CD4-positive, CD25-positive, alpha-beta regulatory T cell (primary cell): ENCODE measurements around the gene BRD8. TPM values are rescaled to one million over a fixed set of nuclear protein-coding genes. Genes with fewer than 3 reads are reported as not detected.
A peak's percentile ranks its signal among the peaks of the same experiment; 100 is the strongest.

Experiments
- ATAC-seq, 2 donors: fragments of 150-1000 bp; cut with Tn5 transposase; one replicate each; pipeline ENCODE4 v1.10.0; 2021; ENCODE audit warnings: low read depth in 2 of 2, moderate number of reproducible peaks in 2 of 2, moderate library complexity in 1 of 2
- DNase-seq, 3 donors: peaks; one replicate each; pipeline versions ENCODE4 v3.0.0 to v3.0.0-alpha.2; 2012 to 2022; ENCODE audit warnings: mixed read lengths in 1 of 3
- H3K27ac ChIP-seq: one replicate; pipeline ENCODE4 v1.7.0; 2013; ENCODE audit warnings: mild to moderate bottlenecking, low read length; ENCODE audit not compliant: insufficient read depth, poor library complexity, severe bottlenecking
- H3K27me3 ChIP-seq: one replicate; pipeline ENCODE4 v1.7.0; 2013; ENCODE audit warnings: low read length; ENCODE audit not compliant: control insufficient read depth, insufficient read depth
- H3K36me3 ChIP-seq: one replicate; pipeline ENCODE4 v1.7.0; 2013; ENCODE audit warnings: mild to moderate bottlenecking, low read length, moderate library complexity; ENCODE audit not compliant: control insufficient read depth, insufficient read depth
- H3K4me1 ChIP-seq: 2 replicates; pipeline ENCODE4 v1.7.0; 2013; ENCODE audit warnings: mild to moderate bottlenecking, low read length; ENCODE audit not compliant: insufficient read depth, control insufficient read depth, poor library complexity, severe bottlenecking
- H3K4me3 ChIP-seq: one replicate; pipeline ENCODE4 v1.7.0; 2013; ENCODE audit warnings: low read depth, mild to moderate bottlenecking, low read length, moderate library complexity
- H3K9me3 ChIP-seq, 2 experiments: 1 replicate in 1 of 2; 2 replicates in 1 of 2; pipeline ENCODE4 v1.7.0; 2013; ENCODE audit warnings: low read length in 2 of 2, mild to moderate bottlenecking in 1 of 2, moderate library complexity in 1 of 2; ENCODE audit not compliant: control insufficient read depth in 2 of 2
- H3K27ac Mint-ChIP-seq, 3 donors: one replicate each; pipeline ENCODE4 v1.8.0; 2020 to 2022; ENCODE audit warnings: mild to moderate bottlenecking in 3 of 3, mixed read lengths in 3 of 3, moderate library complexity in 2 of 3
- H3K27me3 Mint-ChIP-seq: one replicate; pipeline ENCODE4 v1.8.0; 2022; ENCODE audit warnings: mild to moderate bottlenecking, mixed read lengths
- H3K36me3 Mint-ChIP-seq: one replicate; pipeline ENCODE4 v1.8.0; 2020; ENCODE audit warnings: mixed read lengths
- H3K4me1 Mint-ChIP-seq, 4 donors: one replicate each; pipeline ENCODE4 v1.8.0; 2020 to 2022; ENCODE audit warnings: mixed read lengths in 4 of 4, mild to moderate bottlenecking in 1 of 4
- H3K4me3 Mint-ChIP-seq, 4 donors: one replicate each; pipeline ENCODE4 v1.8.0; 2020 to 2022; ENCODE audit warnings: mild to moderate bottlenecking in 4 of 4, mixed read lengths in 4 of 4, moderate library complexity in 3 of 4
- H3K9me3 Mint-ChIP-seq, 7 donors: one replicate each; pipeline ENCODE4 v1.8.0; 2020 to 2022; ENCODE audit warnings: mixed read lengths in 7 of 7, mild to moderate bottlenecking in 3 of 7, moderate library complexity in 2 of 7
- polyA plus RNA-seq, 4 donors: library from polyadenylated mRNA; unstranded; fragments of 300-500 nt; fragmentation: Illumina TruSeq; gene quantifications; one replicate each; pipeline ENCODE4 v1.2.3, GENCODE V29; 2021
- total RNA-seq: library from RNA; stranded (reverse); gene quantifications from one replicate; pipeline ENCODE4 v1.2.3, GENCODE V29; 2022

BRD8 gene
- total and polyA plus RNA-seq, 5 donors from 2014 or later, result 19.5 to 32.9 (median 20.9) TPM

DNA sequence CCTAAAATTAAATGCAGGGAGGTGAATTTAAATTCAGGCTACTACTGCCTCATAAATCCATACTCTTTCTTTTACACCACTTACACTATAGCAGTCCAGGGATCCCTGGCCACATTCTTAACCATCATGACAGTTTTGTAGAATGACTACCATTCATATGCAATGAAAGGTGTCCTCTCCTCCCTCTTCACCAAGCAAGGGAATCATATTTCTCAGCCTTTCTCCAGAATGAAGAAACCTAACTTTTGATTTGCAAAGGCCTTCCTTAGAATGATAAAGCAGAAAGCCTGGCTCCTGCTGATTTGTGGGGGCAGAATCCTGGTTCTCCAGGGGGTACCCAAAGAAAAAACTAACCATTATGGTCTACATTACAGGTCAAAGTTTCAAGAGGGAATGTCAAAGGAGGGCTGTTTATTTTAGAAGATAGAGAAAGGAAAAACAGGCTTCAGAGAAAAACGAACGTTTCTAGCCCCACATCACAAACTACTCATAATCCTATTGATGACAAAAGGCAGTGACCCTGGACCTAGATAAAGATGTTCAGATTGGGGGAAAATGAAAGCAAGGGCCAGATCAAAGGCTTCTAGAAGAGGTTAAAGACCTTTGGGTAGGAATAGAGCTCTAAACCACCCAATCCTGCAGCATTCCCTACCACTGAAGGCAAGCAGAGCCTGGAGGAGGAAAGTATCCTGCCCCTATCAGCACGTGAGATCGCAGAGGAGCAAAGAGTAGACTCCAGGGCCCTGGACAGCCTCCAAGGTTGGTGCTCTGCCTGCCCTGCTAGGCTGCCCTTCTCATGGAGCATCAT is 83.1 kb downstream of the BRD8 start:
- Histone ChIP-seq H3K4me1 (no peaks in the 10 kb centered on the region), H3K4me3 (no peak overlapping the region), H3K27me3 (peaks cover 3% of the 10 kb centered on the region), H3K9me3 (no peaks in the 10 kb centered on the region), H3K27ac (no peak overlapping the region), H3K36me3 (no peaks in the 10 kb centered on the region)
- H3K27me3 Mint-ChIP-seq, result peaks cover 24% of the 10 kb centered on the region
- DNase-seq (no peak), ATAC-seq (no peak)
- H3K4me1 Mint-ChIP-seq, result peaks cover 0 to 20% (median 2%) of the 10 kb centered on the region in 4 donors
- peak overlapping the region in 1 of 3 donors; percentile 61 for H3K27ac Mint-ChIP-seq
- H3K9me3 Mint-ChIP-seq, result no peaks in the 10 kb centered on the region
- H3K4me3 Mint-ChIP-seq, result no peak overlapping the region
- H3K36me3 Mint-ChIP-seq, result no peaks in the 10 kb centered on the region

DNA sequence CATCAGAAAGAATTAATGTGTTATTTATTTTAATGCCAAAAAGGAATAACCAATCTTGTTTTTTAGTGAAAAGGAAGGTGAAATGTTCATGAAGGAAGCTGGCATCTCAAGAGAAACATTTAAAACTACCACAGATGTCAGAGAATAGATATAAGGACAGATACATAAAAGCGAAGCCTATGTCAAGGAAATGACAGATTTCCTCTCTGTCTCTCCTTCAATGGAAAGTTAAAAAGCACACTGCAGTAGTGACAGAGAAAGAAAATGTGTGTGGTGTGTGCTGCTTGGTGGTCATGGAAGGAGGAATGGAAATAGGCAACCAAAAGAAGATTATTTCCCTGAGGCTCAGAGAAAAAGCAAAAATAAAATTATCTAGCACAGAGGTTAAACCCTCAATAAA is 85.4 kb downstream of the BRD8 start:
- Histone ChIP-seq H3K27me3 (peaks cover 3% of the 10 kb centered on the region), H3K36me3 (no peaks in the 10 kb centered on the region), H3K4me3 (no peak overlapping the region), H3K4me1 (no peaks in the 10 kb centered on the region), H3K27ac (no peak overlapping the region), H3K9me3 (no peaks in the 10 kb centered on the region)
- Mint-ChIP-seq H3K9me3 (no peaks in the 10 kb centered on the region), H3K36me3 (no peaks in the 10 kb centered on the region), H3K4me1 (peaks cover 0 to 20% (median 2%) of the 10 kb centered on the region in 4 donors), H3K4me3 (no peak overlapping the region), H3K27ac (peak overlapping the region in 2 of 3 donors; percentile 7 to 33), H3K27me3 (peaks cover 34% of the 10 kb centered on the region)
- DNase-seq (no peak), ATAC-seq (no peak)

DNA sequence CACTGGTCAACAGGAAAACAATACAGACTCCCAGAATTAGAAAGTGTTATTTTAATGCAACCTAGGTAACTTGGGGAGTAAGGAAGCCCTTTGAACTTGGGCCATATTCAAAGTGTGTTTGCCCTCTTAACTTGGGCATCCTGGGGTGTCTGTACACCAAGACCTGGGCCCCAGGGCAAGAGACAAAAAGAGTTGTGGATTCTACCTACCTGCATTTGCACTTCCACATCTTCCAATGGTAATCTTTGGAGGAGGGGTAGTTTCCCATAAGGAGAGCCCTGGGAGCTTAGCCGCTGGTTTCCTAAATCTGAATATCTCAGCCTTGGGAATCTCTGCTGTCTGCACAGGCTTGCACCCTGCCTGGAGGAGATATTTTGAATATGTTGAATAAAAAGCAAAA is 86.1 kb downstream of the BRD8 start:
- Mint-ChIP-seq H3K4me1 (peaks cover 0 to 20% (median 2%) of the 10 kb centered on the region in 4 donors), H3K4me3 (no peak overlapping the region), H3K9me3 (no peaks in the 10 kb centered on the region), H3K27ac (no peak overlapping the region), H3K27me3 (peaks cover 34% of the 10 kb centered on the region), H3K36me3 (no peaks in the 10 kb centered on the region)
- Histone ChIP-seq H3K27ac (no peak overlapping the region), H3K4me3 (no peak overlapping the region), H3K9me3 (no peaks in the 10 kb centered on the region), H3K4me1 (no peaks in the 10 kb centered on the region), H3K27me3 (peaks cover 3% of the 10 kb centered on the region), H3K36me3 (no peaks in the 10 kb centered on the region)
- DNase-seq (no peak), ATAC-seq (no peak)

DNA sequence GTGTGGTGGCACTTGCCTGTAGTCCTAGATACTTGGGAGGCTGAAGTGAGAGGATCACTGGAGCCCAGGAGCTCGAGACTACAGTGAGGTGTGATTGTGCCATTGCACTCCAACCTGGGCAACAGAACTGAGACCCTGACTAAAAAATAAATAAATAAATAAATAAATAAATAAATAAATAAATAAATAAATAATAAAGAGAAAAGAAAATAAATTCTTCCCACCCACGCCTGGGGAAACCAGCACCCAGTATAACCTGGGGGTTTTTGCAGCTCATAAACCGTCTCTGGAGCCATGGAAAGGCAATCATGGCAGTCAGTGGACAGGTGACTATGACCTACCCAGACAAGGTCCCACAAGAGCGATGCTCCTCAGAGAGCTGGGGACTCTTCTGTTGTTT is 86.7 kb downstream of the BRD8 start:
- Mint-ChIP-seq H3K4me3 (no peak overlapping the region), H3K27me3 (peaks cover 34% of the 10 kb centered on the region), H3K27ac (no peak overlapping the region), H3K4me1 (peaks cover 0 to 20% (median 2%) of the 10 kb centered on the region in 4 donors), H3K9me3 (no peaks in the 10 kb centered on the region), H3K36me3 (no peaks in the 10 kb centered on the region)
- Histone ChIP-seq H3K4me1 (no peaks in the 10 kb centered on the region), H3K27me3 (peaks cover 3% of the 10 kb centered on the region), H3K27ac (no peak overlapping the region), H3K9me3 (no peaks in the 10 kb centered on the region), H3K4me3 (no peak overlapping the region), H3K36me3 (no peaks in the 10 kb centered on the region)
- ATAC-seq, result no peak
- DNase-seq, result no peak

Other genes starting within 250 kb of the BRD8 start
- 65.8 TPM for gene FAM13B, start 145.6 kb downstream of the BRD8 start, total RNA-seq
- gene FAM13B, start 145.6 kb downstream of the BRD8 start, polyA plus RNA-seq, result 10 to 100 TPM; 18.3 to 23.6 (median 19.8) TPM
- gene WNT8A, start 94.6 kb downstream of the BRD8 start, total RNA-seq, result not detected
- gene WNT8A, start 94.6 kb downstream of the BRD8 start, polyA plus RNA-seq, result not detected
- not detected for gene NME5, start 39.2 kb downstream of the BRD8 start, total RNA-seq
- not detected for gene NME5, start 39.2 kb downstream of the BRD8 start, polyA plus RNA-seq
- 0.91 TPM for gene KIF20A, start 482 bp upstream of the BRD8 start, total RNA-seq
- 1 to 10 TPM in 1 of 4 donors, under 1 TPM in 3; 0.29 to 1.1 (median 0.45) TPM for gene KIF20A, start 482 bp upstream of the BRD8 start, polyA plus RNA-seq
- 19.4 TPM for gene CDC23, start 34.7 kb upstream of the BRD8 start, total RNA-seq
- gene CDC23, start 34.7 kb upstream of the BRD8 start, polyA plus RNA-seq, result 10 to 100 TPM; 14.7 to 28.5 (median 24.4) TPM
- gene GFRA3, start 96.0 kb upstream of the BRD8 start, total RNA-seq, result not detected
- not detected for gene GFRA3, start 96.0 kb upstream of the BRD8 start, polyA plus RNA-seq
- 0.37 TPM for gene CDC25C, start 153.2 kb upstream of the BRD8 start, total RNA-seq
- under 1 TPM in 3 of 4 donors, not detected in 1; 0.22 to 0.64 (median 0.27) TPM for gene CDC25C, start 153.2 kb upstream of the BRD8 start, polyA plus RNA-seq
- gene FAM53C, start 159.6 kb upstream of the BRD8 start, total RNA-seq, result 57.0 TPM
- 10 to 100 TPM; 20.4 to 28.9 (median 24.6) TPM for gene FAM53C, start 159.6 kb upstream of the BRD8 start, polyA plus RNA-seq
- gene KDM3B, start 174.1 kb upstream of the BRD8 start, total RNA-seq, result 77.1 TPM
- gene KDM3B, start 174.1 kb upstream of the BRD8 start, polyA plus RNA-seq, result 10 to 100 TPM; 12.8 to 15.4 (median 13.5) TPM